Nephron progenitor cell (in vitro differentiated cells): ENCODE data around the gene STYK1.
"Not testable (repeated sequence)": the region's sequence is repeated elsewhere in the genome, so short reads cannot be mapped to it uniquely, and the experiment has no call there.

Source experiments
- DNase-seq: peaks from one replicate; pipeline ENCODE4 v3.0.0; 2021
- H3K27ac Mint-ChIP-seq: 2 replicates; pipeline ENCODE4 v1.8.0; 2021; ENCODE audit warnings: mild to moderate bottlenecking, moderate library complexity, mixed read lengths
- H3K27me3 Mint-ChIP-seq: 2 replicates; pipeline ENCODE4 v1.8.0; 2021; ENCODE audit warnings: mild to moderate bottlenecking, low read depth, mixed read lengths; ENCODE audit not compliant: poor library complexity
- H3K36me3 Mint-ChIP-seq: 2 replicates; pipeline ENCODE4 v1.8.0; 2021; ENCODE audit warnings: low read depth, mixed read lengths
- H3K4me1 Mint-ChIP-seq: 2 replicates; pipeline ENCODE4 v1.8.0; 2021; ENCODE audit warnings: mixed read lengths
- H3K4me3 Mint-ChIP-seq: 2 replicates; pipeline ENCODE4 v1.8.0; 2021; ENCODE audit warnings: mild to moderate bottlenecking, moderate library complexity, mixed read lengths
- H3K9me3 Mint-ChIP-seq: 2 replicates; pipeline ENCODE4 v1.8.0; 2021; ENCODE audit warnings: mild to moderate bottlenecking, moderate library complexity, mixed read lengths
- TF ChIP-seq, protein P1 (sequence below): fragments of 200-600 bp; sonication (generic); IDR thresholded peaks from 2 replicates; pipeline ENCODE4 v1.5.0; 2021; ENCODE audit warnings: antibody characterized with exemption

Gene STYK1

DNA sequence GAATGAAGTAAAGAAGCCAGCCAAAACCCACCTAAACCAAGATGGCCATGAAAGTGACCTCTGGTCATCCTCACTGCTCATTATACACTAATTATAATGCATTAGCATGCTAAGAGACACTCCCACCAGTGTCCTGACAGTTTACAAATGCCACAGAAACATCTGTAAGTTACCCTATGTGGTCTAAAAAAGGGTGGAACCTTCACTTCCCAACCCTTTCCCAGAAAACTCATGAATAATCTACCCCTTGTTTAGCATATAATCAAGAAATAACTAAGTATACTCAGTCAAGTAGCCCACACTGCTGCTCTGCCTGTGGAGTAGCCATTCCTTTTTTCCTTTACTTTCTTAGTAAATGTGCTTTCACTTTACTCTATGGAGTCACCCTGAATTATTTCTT is 19.8 kb downstream of the STYK1 start:
- Mint-ChIP-seq H3K27me3 (peaks cover 10% of the 10 kb centered on the region), H3K4me3 (no peak overlapping the region), H3K4me1 (no peaks in the 10 kb centered on the region), H3K9me3 (peaks cover 42% of the 10 kb centered on the region), H3K27ac (no peak overlapping the region), H3K36me3 (no peaks in the 10 kb centered on the region)
- TF ChIP-seq, protein P1, sequence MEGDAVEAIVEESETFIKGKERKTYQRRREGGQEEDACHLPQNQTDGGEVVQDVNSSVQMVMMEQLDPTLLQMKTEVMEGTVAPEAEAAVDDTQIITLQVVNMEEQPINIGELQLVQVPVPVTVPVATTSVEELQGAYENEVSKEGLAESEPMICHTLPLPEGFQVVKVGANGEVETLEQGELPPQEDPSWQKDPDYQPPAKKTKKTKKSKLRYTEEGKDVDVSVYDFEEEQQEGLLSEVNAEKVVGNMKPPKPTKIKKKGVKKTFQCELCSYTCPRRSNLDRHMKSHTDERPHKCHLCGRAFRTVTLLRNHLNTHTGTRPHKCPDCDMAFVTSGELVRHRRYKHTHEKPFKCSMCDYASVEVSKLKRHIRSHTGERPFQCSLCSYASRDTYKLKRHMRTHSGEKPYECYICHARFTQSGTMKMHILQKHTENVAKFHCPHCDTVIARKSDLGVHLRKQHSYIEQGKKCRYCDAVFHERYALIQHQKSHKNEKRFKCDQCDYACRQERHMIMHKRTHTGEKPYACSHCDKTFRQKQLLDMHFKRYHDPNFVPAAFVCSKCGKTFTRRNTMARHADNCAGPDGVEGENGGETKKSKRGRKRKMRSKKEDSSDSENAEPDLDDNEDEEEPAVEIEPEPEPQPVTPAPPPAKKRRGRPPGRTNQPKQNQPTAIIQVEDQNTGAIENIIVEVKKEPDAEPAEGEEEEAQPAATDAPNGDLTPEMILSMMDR: no peak
- DNase-seq: no peak

DNA sequence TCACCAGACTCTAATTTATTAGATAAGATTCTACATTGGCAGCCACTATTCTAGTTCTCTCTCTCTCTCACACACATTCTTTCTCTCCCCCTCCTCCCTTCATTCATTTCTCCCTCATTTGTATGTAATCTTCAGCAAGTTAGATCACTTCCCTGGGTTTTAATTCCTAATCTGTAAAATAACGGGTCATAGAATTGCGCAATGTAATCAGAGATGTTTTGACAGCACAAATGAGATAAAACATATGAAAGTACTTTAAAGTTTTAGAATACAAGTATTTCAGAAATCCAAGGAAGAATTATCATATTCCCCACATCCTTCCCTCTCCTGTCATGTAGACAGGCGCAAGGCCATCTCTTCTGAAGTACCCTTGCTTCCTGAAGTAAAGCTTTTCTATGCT is 21.7 kb downstream of the STYK1 start:
- TF ChIP-seq, protein P1: no peak
- Mint-ChIP-seq H3K27me3 (peaks cover 10% of the 10 kb centered on the region), H3K4me1 (no peaks in the 10 kb centered on the region), H3K4me3 (no peak overlapping the region), H3K27ac (no peak overlapping the region), H3K9me3 (peaks cover 42% of the 10 kb centered on the region), H3K36me3 (no peaks in the 10 kb centered on the region)
- DNase-seq: no peak

DNA sequence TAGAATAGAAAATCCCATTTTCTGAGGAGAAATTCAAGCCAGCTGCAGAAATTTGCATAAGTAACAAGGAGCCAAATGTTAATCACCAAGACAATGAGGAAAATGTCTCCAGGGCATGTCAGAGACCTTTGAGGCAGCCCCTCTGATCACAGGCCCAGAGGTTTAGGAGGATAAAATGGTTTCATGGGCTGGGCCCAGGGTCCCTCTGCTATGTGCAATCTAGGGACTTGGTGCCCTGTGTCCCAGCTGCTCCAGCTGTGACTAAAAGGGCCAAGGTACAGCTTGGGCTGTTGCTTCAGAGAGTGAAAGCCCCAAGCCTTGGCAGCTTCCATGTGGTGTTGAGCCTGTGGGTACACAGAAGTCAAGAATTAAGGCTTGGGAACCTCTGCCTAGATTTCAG is 27.3 kb downstream of the STYK1 start:
- not testable (repeated sequence) for H3K27me3 Mint-ChIP-seq, DNase-seq, H3K36me3 Mint-ChIP-seq, H3K4me1 Mint-ChIP-seq, H3K27ac Mint-ChIP-seq, H3K4me3 Mint-ChIP-seq
- H3K9me3 Mint-ChIP-seq: peaks cover 48% of the 10 kb centered on the region

DNA sequence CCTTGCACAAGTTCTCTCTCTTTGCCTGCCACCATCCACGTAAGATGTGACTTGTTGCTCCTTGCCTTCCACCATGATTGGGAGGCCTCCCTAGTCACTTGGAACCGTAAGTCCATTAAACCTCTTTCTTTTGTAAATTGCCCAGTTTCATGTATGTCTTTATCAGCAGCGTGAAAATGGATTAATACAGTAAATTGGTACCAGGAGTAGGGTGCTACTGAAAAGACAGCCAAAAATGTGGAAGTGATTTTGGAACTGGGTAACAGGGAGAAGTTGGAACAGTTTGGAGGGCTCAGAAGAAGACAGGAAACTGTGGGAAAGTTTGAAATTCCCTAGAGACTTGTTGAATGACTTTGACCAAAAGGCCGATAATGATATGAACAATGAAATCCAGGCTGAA is 27.9 kb downstream of the STYK1 start:
- TF ChIP-seq, protein P1: no peak
- DNase-seq: no peak
- Mint-ChIP-seq H3K4me3 (no peak overlapping the region), H3K27me3 (peaks cover 3% of the 10 kb centered on the region), H3K9me3 (peaks cover 48% of the 10 kb centered on the region), H3K36me3 (peaks cover 7% of the 10 kb centered on the region), H3K27ac (no peak overlapping the region), H3K4me1 (no peaks in the 10 kb centered on the region)

DNA sequence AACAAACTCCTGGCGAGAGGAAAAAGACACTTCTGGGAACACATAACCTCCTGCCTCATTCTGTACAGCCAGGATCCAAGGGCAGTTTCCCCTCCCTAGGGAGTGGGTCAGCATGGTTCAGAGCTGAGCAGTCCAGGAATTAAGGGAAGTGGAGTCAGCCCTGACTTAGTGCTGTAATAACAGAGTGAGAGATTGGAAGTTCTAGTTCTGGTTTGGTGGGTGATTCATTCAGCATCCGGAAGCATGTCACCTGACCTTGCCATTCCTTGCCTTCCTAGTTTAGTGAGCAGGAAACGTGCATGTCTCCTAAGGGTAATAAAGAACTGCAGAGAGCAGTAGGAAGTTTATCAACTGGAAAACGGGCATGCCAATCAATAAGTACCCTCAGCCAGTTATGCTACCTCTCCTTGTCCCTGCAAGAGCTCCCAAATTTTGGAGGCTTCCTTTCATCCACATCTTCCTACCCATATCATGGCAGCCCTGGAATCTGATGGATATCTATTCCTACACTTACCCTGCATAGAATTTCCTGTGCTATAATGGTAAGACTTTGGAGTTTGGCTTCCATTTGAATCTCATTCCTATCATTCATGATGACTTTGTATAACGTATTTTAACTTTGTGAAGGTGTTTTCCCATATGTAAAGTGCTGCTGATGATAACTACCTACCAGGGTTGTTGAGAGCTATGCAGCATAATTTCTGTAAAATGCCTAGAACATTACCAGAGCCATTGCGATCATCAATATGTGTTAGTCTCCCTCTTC is 31.9 kb downstream of the STYK1 start:
- Mint-ChIP-seq H3K9me3 (peaks cover 27% of the 10 kb centered on the region), H3K4me3 (no peak overlapping the region), H3K36me3 (peaks cover 7% of the 10 kb centered on the region), H3K27ac (no peak overlapping the region), H3K4me1 (no peaks in the 10 kb centered on the region), H3K27me3 (no peaks in the 10 kb centered on the region)
- no peak for DNase-seq
- TF ChIP-seq, protein P1: no peak

DNA sequence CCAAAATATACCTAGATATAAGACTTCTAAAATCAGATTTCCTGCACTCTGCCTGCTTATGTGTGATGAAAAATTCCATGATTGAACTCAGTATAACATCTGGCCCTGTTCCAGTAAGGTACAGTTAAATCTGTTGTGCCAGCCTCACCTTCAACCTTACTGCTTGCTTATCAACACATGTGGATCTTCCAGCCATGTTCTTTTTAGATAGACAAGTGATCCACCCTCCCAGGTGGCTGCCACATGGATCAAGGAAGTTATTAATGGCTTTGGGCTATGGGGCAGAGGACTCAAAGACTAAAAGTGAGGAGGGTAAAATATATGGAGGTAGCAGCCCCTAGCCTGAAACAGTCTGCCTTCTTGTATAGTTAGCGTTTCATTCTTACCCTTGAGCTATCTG is 35.1 kb downstream of the STYK1 start:
- Mint-ChIP-seq H3K27me3 (no peaks in the 10 kb centered on the region), H3K9me3 (no peaks in the 10 kb centered on the region), H3K27ac (no peak overlapping the region), H3K4me3 (no peak overlapping the region), H3K36me3 (no peaks in the 10 kb centered on the region), H3K4me1 (no peaks in the 10 kb centered on the region)
- TF ChIP-seq, protein P1: no peak
- no peak for DNase-seq
